ENCODE data around the gene ACP7. TPM values are rescaled to one million over a fixed set of nuclear protein-coding genes. Genes with fewer than 3 reads are reported as not detected.

ACP7 gene
- total RNA-seq, 2 experiments from 2014 or later: not detected

- TF ChIP-seq CTCF (IDR thresholded peaks at IDR 0.05): no peak
- H3K36me3 Mint-ChIP-seq (ENCODE audit: low read depth): no peaks in the 10 kb centered on the region
- ChIA-PET CTCF (interaction anchor here (1.0 to 1.8 kb wide), 3 partner anchors 11 to 54 kb away, joined by 3 to 5 read pairs (median 3); no protein-coding TSS in a partner anchor), POLR2A (interaction anchor here (1.0 kb wide), 1 partner anchor 11 kb away, joined by 4 read pairs; no protein-coding TSS in a partner anchor)
- H3K27me3 Mint-ChIP-seq: no peaks in the 10 kb centered on the region
- ATAC-seq: no peak
- no peak overlapping the region for H3K27ac Mint-ChIP-seq
- H3K9me3 Mint-ChIP-seq: no peaks in the 10 kb centered on the region
- H3K4me1 Mint-ChIP-seq (ENCODE audit: low read depth): peaks cover 21% of the 10 kb centered on the region
- H3K4me3 Mint-ChIP-seq: no peak overlapping the region
- intact Hi-C loops (cut with micrococcal nuclease): no loop called here
- no peak for DNase-seq
Measured at GRCh38 chr19:39133431-39134270, 49.5 kb downstream of the ACP7 start.

- H3K27me3 Mint-ChIP-seq: no peaks in the 10 kb centered on the region
- no peak for DNase-seq
- H3K9me3 Mint-ChIP-seq: no peaks in the 10 kb centered on the region
- H3K27ac Mint-ChIP-seq: no peak overlapping the region
- peaks cover 17% of the 10 kb centered on the region for H3K4me1 Mint-ChIP-seq (ENCODE audit: low read depth)
- no peak for ATAC-seq
- H3K4me3 Mint-ChIP-seq: no peak overlapping the region
- intact Hi-C loops (cut with micrococcal nuclease): no loop called here
- CTCF ChIA-PET: no interaction called here
- H3K36me3 Mint-ChIP-seq (ENCODE audit: low read depth): no peaks in the 10 kb centered on the region
- POLR2A ChIA-PET: no interaction called here
- TF ChIP-seq CTCF (IDR thresholded peaks at IDR 0.05): no peak
Measured at GRCh38 chr19:39135701-39136100, 51.5 kb downstream of the ACP7 start.

GRCh38 chr19:39136225-39136940 is 52.2 kb downstream of the ACP7 start:
- peaks cover 14% of the 10 kb centered on the region for H3K4me1 Mint-ChIP-seq (ENCODE audit: low read depth)
- no peak for DNase-seq
- H3K4me3 Mint-ChIP-seq: no peak overlapping the region
- TF ChIP-seq CTCF (IDR thresholded peaks at IDR 0.05): no peak
- ChIA-PET CTCF (interaction anchor here (1.3 kb wide), 1 partner anchor 9 kb away, joined by 3 read pairs; no protein-coding TSS in a partner anchor), POLR2A (no interaction called here)
- ATAC-seq: no peak
- H3K9me3 Mint-ChIP-seq: no peaks in the 10 kb centered on the region
- intact Hi-C loops (cut with micrococcal nuclease): no loop called here
- H3K27ac Mint-ChIP-seq: no peak overlapping the region
- no peaks in the 10 kb centered on the region for H3K27me3 Mint-ChIP-seq
- H3K36me3 Mint-ChIP-seq (ENCODE audit: low read depth): no peaks in the 10 kb centered on the region

GRCh38 chr19:39137131-39137530 is 53.0 kb downstream of the ACP7 start:
- no peaks in the 10 kb centered on the region for H3K27me3 Mint-ChIP-seq
- no peaks in the 10 kb centered on the region for H3K36me3 Mint-ChIP-seq (ENCODE audit: low read depth)
- no peak overlapping the region for H3K27ac Mint-ChIP-seq
- TF ChIP-seq CTCF (IDR thresholded peaks at IDR 0.05): no peak
- no peak for DNase-seq
- H3K4me1 Mint-ChIP-seq (ENCODE audit: low read depth): peaks cover 12% of the 10 kb centered on the region
- POLR2A ChIA-PET: no interaction called here
- no peak for ATAC-seq
- H3K9me3 Mint-ChIP-seq: no peaks in the 10 kb centered on the region
- CTCF ChIA-PET: interaction anchor here (1.3 kb wide), 1 partner anchor 9 kb away, joined by 3 read pairs; no protein-coding TSS in a partner anchor
- intact Hi-C loops (cut with micrococcal nuclease): no loop called here
- H3K4me3 Mint-ChIP-seq: no peak overlapping the region
